GM21528 (cell line): Measurements from ENCODE around the gene ZBTB45.
"Not testable (repeated sequence)": the region's sequence is repeated elsewhere in the genome, so short reads cannot be mapped to it uniquely, and the experiment has no call there.

Experiments used
- ATAC-seq: cut with Tn5 transposase; IDR thresholded peaks from one replicate; pipeline ENCODE4 v1.9.1; 2021; ENCODE audit warnings: mild to moderate bottlenecking, moderate library complexity; ENCODE audit not compliant: unreplicated experiment, low FRiP score

The ZBTB45 gene

GRCh38 chr19:58513213-58513693 is 6.4 kb downstream of the ZBTB45 start:
- ATAC-seq: no peak

- ATAC-seq: no peak
These were observed 8.0 kb downstream of the ZBTB45 start, which contains the start of gene SLC27A5 for GRCh38 chr19:58511353-58512208. SLC27A5 (minus strand) TSS chr19:58511992; CDS start chr19:58511955, 37 bp downstream.

- ATAC-seq: no peak
These were observed 9.3 kb downstream of the ZBTB45 start for GRCh38 chr19:58510084-58510862.

- no peak for ATAC-seq
These were observed 9.9 kb downstream of the ZBTB45 start for GRCh38 chr19:58509731-58510083.

- not testable (repeated sequence) for ATAC-seq
These were observed 11.9 kb downstream of the ZBTB45 start for GRCh38 chr19:58507602-58508223.

GRCh38 chr19:58500242-58500641 is 19.4 kb downstream of the ZBTB45 start:
- no peak for ATAC-seq

- ATAC-seq: peak; percentile 80
These were observed 20.3 kb downstream of the ZBTB45 start for GRCh38 chr19:58499021-58499927.

GRCh38 chr19:58498316-58499020 is 21.1 kb downstream of the ZBTB45 start:
- no peak for ATAC-seq

GRCh38 chr19:58497634-58498170 is 21.9 kb downstream of the ZBTB45 start:
- ATAC-seq: no peak

- ATAC-seq: no peak
These were observed 27.3 kb downstream of the ZBTB45 start for GRCh38 chr19:58492265-58492664.

- ATAC-seq: no peak
These were observed 28.2 kb downstream of the ZBTB45 start for GRCh38 chr19:58491393-58491792.

- ATAC-seq: not testable (repeated sequence)
These were observed 35.3 kb downstream of the ZBTB45 start for GRCh38 chr19:58484349-58484748.

- no peak for ATAC-seq
These were observed 35.8 kb downstream of the ZBTB45 start for GRCh38 chr19:58483776-58484175.

GRCh38 chr19:58482372-58482771 is 37.2 kb downstream of the ZBTB45 start:
- no peak for ATAC-seq

GRCh38 chr19:58480831-58481230 is 38.8 kb downstream of the ZBTB45 start:
- no peak for ATAC-seq

GRCh38 chr19:58480481-58480830 is 39.2 kb downstream of the ZBTB45 start:
- no peak for ATAC-seq

GRCh38 chr19:58479736-58480480 is 39.7 kb downstream of the ZBTB45 start:
- ATAC-seq: no peak

GRCh38 chr19:58479303-58479702 is 40.3 kb downstream of the ZBTB45 start:
- ATAC-seq: no peak
